Sciatic nerve (tissue), 2 donors: Measurements from ENCODE around the gene SLC22A2. TPM values are rescaled to one million over a fixed set of nuclear protein-coding genes. Genes with fewer than 3 reads are reported as not detected.
"Not testable (repeated sequence)": the region's sequence is repeated elsewhere in the genome, so short reads cannot be mapped to it uniquely, and the experiment has no call there.

ENCODE experiments used
- ATAC-seq: fragments of 200-7000 bp; cut with Tn5 transposase; one replicate; pipeline ENCODE4 v1.9.1; 2020; ENCODE audit warnings: mild to moderate bottlenecking, moderate library complexity
- DNase-seq: peaks from one replicate; pipeline ENCODE4 v3.0.0-alpha.2; 2020; ENCODE audit warnings: low spot score
- intact Hi-C: fragments of 100-400 bp; cut with DNase I; formaldehyde crosslinking; loops from one replicate; pipeline ENCODE4 v1.14.2; 2022
- total RNA-seq: library from RNA; stranded (reverse); fragmentation: NEBNext Ultra II Directional; extraction: Animal tissue kit (Norgen Biotek cat#: 25700); gene quantifications from one replicate; pipeline ENCODE4 v1.2.1, GENCODE V29; 2021
- donor health status: DM: no; HTN: no; CAD: no.
- donor health status: DM: no; HTN: no; CAD: no.

The SLC22A2 gene
- total RNA-seq, 1 donor from 2014 or later = not detected

DNA sequence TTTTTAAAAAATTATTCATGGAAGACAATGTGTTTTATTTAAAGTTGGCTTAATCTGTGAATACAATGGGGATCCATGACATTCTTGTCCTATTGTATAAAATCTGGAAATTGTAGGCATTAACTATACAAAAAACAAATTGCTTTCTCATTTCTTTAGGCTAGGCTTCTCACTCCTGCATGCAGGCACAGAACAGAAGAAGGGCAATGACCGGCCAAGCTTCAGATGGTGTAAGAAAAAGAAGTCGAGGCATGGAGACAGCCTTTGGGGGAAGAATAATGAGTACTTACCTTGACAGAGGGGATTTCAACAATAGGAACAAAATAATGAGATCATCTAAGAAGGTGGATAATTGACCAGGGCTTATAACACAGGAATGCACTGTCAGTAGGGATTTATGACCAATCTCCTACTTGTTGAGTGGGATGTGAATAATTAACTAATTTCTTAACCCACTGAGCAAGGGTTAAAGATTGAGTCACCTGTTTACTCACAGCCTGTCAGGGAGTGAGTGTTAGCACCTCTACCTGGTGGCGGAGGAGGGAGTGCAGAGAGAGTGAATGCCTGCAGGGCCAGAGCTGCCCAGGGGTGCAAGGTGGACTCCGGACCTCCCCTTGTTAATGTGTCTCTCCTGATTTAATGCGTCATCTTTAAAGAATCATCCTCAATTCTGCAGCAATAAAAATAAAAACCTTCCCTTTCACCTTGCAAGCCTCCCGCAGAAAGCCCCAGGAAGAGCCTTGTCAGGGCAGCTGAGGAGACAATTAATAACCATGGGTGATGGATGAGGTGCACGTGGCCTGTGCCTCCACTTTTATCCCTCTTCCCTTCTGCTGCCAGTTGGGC, 3.9 kb downstream of the SLC22A2 start:
- ATAC-seq (no peak), DNase-seq (no peak)
- intact Hi-C loops = no loop called here

DNA sequence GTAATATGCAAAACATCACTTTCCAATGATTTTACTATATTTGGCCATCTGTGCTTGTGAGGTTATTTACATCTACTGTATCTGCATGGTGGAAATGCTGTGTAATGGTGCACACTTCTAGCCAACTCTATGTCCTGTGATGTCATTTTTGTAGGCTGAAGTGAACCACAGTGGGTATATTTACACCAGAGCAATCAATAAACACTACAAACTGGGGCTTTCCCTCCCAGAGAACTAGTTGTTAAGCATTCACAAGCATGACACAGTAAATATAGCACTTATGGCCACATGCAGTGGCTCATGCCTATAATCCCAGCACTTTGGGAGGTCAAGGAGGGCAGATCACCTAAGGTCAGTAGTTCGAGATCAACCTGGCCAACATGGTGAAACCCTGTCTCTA, 4.9 kb downstream of the SLC22A2 start:
- no peak for ATAC-seq
- intact Hi-C loops = no loop called here

DNA sequence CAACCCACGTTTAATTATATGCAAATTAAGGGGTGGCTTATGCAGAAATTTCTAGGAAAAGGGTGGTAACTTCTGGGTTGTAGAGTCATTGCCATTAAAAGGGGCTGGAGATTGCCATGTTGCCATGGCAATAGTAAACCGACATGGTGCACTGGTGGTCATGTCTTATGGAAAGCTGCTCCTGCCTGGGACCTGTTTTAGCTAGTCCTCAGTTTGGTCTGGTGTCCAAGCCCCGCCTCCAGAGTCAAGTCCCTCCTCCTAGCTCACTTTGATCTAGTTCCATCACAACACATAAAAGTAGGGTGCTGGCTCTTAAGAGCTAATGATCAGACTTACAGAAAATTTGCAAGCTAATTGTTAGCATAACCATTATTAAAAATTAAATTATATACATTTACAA, 5.3 kb downstream of the SLC22A2 start:
- ATAC-seq (no peak), DNase-seq (no peak)
- intact Hi-C loops = no loop called here

More for the DNA sequence above, 4.9 kb downstream of the SLC22A2 start:
- DNase-seq = no peak

DNA sequence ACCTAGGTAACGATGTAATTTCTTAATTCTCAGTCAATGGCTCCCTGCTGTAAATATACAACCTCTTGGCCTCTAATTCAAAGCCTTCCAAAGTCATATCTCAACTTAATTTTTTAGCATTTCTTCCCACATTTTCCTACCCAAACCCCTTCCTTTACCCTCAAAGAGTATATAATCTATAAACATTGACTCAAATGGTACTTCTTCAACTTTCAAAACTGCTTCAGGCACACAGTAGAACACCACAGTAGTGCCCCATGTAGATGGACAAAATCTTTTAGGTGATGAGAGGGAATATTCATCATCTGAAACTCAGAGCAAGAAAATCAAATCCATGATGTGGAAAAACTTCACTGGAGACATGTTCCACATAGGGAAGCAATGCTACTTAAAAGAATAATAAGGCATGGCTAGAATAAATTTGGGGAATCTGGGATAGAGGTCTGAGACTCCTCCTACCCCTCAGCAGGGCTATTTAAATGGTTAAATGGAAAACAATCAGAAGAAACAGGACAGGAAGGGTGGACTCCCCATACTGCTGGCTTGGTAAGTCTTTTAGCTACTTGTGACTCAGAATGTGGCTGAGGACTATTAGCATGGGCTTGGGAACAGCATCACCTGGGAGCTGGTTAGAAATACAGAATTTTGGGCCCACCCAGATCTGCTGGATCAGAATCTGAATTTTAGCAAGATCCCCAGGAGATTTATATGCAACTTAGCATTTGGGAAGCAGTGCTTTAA, 6.4 kb downstream of the SLC22A2 start:
- intact Hi-C loops = no loop called here

DNA sequence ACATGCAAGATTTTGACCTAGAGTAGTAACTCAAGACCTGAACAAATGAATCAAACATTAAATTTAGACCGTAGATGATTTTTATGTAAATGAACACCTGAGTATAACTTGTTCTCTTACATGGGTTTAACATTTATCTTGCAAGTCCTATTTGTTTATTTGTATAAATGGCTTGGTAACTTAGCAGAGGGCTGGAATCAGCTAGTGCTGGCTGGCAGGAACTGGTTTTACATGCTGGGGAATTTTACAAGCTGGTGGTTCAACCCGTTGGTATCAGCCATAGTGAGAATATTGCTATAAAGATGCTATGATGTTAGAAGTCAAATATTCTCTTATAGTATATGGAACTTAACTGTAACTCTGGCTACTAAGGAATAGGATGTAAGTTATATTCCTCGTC, 8.9 kb downstream of the SLC22A2 start:
- intact Hi-C loops = no loop called here
- DNase-seq = no peak
- ATAC-seq = no peak

More for the DNA sequence above, 6.4 kb downstream of the SLC22A2 start:
- ATAC-seq (no peak), DNase-seq (no peak)

DNA sequence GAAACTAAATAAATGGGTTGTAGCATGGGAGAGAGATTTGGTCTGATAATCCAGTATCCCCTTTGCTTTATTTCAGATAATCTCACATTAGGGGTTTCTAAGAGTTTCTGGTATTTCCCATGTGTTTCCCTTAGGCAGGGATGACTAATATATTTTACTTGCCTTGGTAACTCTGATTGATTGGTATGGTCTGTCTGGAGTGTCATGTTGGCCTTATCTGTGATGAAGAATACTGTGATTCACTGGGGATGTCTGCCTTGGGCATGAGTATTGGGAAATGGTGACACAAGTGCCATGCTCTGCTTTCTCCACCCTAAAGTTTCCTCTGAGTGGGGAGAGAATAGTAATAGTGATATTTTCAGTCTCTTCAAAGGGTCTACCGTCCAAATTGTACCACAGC, 10.1 kb downstream of the SLC22A2 start:
- ATAC-seq (no peak), DNase-seq (no peak)
- intact Hi-C loops = no loop called here

DNA sequence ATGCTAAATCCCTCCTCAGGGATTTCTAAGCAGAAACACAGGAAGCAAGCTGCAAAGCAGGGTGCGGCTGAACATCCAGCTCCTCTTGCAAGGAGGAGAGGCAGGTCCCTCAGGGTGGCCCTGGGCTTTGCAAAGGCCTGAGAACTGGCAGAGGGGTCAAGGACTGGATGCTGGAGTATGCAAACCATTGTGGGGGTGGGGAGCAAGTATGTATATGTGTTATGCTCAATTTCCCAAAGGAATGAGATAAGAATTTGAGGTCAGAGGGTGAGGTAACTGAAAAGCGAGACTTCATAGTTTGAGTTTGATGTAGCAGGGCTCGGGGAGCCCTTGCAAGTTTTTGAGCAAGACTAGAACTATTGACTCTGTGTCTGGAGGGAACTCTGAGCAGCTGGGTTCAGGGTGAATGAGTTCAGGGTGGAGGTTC, 11.2 kb downstream of the SLC22A2 start:
- intact Hi-C loops = no loop called here
- DNase-seq (peak; percentile 64), ATAC-seq (peak; percentile 87)

DNA sequence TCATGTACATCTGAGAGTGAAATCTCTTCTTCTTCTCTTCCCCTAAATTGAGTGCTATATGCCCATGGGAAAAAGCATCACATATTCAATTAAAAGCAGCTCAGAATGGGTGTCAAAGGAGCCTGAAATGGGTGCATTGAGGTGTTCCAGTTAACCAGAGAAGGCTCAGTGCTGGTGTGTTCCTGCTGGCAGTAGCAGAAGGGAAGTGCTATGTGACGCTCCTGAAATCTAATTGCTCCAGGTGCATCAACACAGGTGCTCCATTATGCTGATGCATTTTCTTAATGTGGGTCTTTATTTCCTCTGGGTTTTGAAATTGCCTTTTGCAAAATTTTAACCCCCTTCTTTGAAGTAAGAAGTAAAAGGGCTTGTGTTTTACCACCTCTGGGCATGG, 17.9 kb downstream of the SLC22A2 start:
- ATAC-seq (no peak), DNase-seq (no peak)
- intact Hi-C loops = no loop called here

DNA sequence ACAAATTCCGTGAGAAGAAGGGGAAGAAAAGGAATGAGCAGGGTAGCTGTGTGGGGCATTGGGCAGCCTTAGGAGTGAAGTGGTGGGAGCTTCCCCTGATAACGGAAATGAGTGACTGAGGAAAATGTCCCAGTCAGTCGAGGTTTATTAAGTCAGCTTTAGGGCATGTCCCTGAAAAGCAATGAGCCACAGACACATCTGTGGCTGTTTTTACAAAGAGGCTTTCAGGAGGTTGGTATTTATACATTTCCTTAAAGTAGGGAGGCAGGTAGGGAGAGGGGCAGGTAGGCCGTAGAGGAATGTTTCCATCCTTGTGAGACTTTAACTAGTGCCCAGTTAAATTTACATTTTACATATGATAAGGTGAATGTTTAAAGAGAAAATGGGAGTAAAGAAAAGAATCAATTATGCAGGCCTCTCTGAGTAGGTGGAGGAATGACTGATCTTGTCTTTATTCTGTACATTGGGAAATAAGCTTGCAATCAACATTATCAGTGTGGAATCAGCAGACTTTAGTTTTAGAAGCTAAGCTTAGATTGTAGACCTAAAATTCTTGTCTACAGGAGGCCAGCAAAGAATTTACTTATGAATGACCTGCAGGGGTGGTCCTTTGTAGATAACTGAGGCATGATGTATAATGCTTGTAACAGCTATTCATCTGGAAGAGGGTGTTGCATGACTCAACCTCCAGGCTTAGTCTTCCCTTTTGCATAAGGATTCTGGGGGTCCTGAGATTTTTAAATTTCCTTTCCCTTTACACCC, 18.5 kb downstream of the SLC22A2 start:
- intact Hi-C loops = no loop called here
- ATAC-seq = no peak
- no peak for DNase-seq

DNA sequence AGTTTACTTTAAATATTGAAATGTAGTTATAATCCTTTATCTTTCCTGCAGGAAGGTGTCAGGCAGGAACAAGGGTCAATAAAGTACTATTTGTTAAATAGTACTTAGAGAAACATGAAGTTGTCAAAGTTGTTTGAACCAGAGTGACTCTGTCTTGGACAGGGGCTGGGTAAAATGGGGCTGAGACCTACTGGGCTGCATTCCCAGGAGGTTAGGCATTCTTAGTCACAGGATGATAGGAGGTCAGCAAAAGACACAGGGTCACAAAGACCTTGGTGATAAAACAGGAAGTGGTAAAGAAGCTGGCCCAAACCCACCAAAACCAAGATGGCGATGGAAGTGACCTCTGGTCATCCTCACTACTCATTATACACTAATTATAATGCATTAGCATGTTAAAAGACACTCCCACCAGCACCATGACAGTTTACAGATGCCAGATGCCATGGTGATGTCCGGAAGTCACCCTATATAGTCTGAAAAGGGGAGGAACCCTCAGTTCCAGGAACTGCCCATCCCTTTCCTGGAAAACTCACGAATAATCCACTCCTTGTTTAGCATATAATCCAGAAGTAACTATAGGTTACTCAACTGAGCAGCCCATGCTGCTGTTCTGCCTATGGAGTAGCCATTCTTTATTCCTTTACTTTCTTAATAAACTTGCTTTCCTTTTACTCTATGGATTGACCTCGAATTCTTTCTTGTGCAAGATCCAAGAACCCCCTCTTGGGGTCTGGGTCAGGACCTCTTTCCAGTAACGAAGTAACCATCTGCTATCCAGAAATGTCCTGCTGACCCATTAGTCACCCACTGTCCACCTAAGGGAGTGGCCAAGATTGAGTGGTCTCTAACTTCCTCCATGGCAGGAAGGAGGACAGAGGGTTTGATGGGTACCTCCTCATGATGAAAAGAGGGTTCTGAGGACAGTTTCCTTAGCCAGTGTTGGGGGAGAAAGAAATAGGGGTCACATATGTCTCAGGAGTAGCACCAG, 19.6 kb downstream of the SLC22A2 start:
- intact Hi-C loops = no loop called here
- ATAC-seq (no peak), DNase-seq (no peak)

DNA sequence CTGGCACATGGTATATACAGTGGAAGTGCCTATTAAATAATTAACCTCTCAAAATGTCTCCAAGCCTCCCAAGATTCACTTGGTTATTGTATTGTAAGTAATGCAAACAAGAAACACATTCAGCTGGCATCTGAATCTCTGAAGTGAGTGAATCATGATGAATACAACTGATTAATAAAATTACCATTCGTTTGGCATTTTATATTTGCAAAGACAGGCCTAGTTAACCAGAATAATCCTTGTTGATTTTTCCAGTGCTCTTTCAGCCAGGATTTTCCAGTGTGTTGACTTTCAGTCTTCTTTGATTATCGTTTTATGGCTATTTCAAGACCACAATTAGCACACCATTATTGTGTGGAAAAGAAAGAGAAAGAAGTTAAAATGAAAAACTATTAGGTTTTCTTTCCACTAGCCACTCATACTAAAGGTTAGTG, 20.3 kb downstream of the SLC22A2 start:
- intact Hi-C loops = no loop called here
- ATAC-seq = no peak
- no peak for DNase-seq

DNA sequence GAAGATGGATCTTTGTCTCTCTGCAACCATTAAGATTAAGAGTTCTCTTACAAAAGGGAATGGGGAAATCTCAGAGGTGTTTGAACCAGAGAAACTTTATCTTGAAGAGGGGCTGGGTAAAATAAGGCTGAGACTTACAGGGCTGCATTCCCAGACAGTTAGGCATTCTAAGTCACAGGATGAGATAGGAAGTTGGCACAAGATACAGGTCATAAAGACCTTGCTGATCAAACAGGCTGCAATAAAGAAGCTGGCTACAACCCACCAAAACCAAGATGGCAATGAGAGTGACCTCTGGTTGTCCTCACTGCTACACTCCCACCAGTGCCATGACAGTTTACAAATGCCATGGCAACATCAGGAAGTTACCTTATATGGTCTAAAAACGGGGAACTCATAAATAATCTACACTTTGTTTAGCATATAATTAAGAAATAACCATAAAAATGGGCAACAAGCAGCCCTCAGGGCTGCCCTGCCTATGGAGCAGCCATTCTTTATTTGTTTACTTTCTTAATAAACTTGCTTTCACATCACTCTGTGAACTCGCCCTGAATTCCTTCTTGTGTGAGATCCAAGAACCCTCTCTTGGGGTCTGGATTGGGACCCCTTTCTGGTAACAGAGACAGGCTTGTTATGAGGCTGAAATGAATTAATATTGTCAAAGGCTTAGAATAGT, 20.9 kb downstream of the SLC22A2 start:
- DNase-seq, intact Hi-C loops, ATAC-seq: not testable (repeated sequence)

DNA sequence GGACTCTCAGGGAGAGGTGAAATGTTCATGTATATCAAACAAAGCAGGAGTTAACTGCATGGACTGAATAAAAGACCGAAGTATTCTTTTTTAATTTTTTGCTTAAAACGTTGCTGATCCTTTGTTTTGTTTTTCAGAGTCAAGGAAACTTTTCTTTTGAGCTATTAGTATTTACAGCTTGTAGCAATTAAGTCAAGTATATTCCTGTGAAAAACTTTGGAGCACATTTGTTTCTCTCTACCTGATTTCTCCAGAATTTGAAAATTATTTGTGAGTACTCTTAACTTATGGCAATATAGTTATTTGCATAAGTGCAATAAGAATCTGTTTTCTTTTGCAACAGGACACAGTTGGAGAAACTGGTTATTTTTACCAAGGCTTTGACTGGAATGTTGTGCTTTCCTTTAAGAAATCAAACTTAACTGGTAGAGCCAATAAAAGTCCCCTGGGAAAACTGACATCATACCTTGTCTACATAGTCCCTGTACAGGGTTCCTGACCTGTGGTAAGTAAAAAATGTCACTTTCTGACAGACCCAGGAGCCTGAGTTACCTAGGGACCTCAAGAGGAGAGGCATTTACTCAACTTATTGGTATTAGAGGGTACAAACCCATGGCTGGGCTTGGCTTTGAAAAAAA, 22.3 kb downstream of the SLC22A2 start:
- ATAC-seq, DNase-seq, intact Hi-C loops: not testable (repeated sequence)

DNA sequence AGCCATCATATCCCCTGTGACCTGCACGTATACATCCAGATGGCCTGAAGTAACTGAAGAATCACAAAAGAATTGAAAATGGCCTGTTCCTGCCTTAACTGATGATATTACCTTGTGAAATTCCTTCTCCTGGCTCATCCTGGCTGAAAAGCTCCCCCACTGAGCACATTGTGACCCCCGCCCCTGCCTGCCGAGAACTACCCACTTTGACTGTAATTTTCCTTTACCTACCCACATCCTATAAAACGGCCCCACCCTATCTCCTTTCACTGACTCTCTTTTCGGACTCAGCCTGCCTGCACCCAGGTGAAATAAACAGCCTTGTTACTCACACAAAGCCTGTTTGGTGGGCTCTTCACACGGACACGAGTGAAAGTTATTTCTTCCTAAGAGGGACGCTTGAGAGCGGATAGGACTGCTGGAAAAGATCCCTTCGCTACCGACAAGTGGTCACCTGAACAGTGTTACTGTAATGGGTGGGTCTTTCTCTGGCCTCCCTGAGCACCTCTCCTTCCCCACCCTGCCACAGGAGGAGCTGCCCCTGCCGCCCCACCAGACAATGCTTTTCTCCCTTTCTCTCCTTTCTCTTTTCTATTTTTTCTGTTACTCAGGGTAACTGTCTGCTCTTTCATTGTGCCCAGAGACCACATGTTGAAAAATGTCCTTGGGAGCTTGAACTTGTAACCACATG, 24.5 kb downstream of the SLC22A2 start:
- DNase-seq, intact Hi-C loops: not testable (repeated sequence)

DNA sequence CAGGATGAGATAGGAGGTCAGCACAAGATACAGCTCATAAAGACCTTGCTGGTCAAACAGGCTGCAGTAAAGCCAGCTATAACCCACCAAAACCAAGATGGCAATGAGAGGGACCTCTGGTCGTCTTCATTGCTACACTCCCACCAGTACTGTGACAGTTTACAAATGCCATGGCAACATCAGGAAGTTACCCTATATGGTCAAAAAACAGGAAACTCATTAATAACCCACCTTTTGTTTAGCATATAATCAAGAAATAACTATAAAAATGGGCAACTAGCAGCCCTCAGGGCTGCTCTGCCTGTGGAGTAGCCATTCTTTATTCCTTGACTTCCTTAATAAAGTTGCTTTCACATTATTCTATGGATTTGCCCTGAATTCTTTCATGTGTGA, 30.9 kb downstream of the SLC22A2 start:
- no peak for ATAC-seq
- intact Hi-C loops = no loop called here

More for the DNA sequence above, 24.5 kb downstream of the SLC22A2 start:
- ATAC-seq = not testable (repeated sequence)

DNA sequence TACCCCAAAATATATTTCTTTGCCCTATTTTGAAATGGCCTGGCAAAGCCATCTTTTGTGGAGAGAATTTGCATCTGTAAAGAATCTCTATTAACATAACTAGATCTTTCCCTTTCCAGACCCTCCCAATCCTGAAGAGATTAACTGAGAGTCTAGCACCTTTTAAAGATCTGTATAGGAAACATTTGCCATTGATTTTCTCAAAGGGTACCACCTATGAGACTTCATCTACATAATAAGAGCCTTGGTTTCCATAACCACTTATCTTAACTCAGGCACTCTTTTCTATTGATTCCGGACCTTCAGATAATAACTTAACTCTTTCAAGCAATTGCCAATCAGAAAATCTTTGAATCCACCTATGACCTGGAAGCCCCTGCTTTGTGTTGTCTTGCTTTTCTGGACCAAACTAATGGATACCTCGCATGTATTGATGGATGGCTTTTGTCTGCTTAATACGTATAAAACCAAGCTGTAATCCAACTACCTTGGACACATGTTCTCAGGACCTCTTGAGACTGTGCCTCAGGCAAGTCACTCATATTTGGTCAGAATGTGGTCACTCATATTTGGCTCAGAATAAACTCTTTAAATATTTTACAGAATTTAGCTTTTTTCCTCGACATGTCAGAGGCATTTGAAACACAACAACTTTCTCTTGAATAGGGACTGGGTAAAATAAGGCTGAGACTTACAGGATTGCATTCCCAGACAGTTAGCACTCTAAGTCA, 31.4 kb downstream of the SLC22A2 start:
- intact Hi-C loops = no loop called here
- ATAC-seq (no peak), DNase-seq (no peak)

More for the DNA sequence above, 30.9 kb downstream of the SLC22A2 start:
- no peak for DNase-seq
